Measurements from ENCODE around the gene CEP89.
"Not testable (repeated sequence)": the region's sequence is repeated elsewhere in the genome, so short reads cannot be mapped to it uniquely, and the experiment has no call there.

The CEP89 gene

GRCh38 chr19:32890841-32891240 is 80.9 kb downstream of the CEP89 start:
- DNase-seq (ENCODE audit: low spot score): no peak

GRCh38 chr19:32890326-32890725 is 81.4 kb downstream of the CEP89 start:
- DNase-seq (ENCODE audit: low spot score): no peak

GRCh38 chr19:32889137-32889934 is 82.4 kb downstream of the CEP89 start:
- DNase-seq (ENCODE audit: low spot score): no peak

GRCh38 chr19:32887572-32888215 is 84.1 kb downstream of the CEP89 start:
- no peak for DNase-seq (ENCODE audit: low spot score)

GRCh38 chr19:32886241-32886640 is 85.5 kb downstream of the CEP89 start:
- no peak for DNase-seq (ENCODE audit: low spot score)

- not testable (repeated sequence) for DNase-seq (ENCODE audit: low spot score)
Observed at GRCh38 chr19:32885255-32885654, 86.5 kb downstream of the CEP89 start.

GRCh38 chr19:32881766-32882165 is 90.0 kb downstream of the CEP89 start:
- DNase-seq (ENCODE audit: low spot score): no peak

GRCh38 chr19:32880622-32881021 is 91.1 kb downstream of the CEP89 start:
- no peak for DNase-seq (ENCODE audit: low spot score)

- no peak for DNase-seq (ENCODE audit: low spot score)
Observed at GRCh38 chr19:32879741-32880140, 92.0 kb downstream of the CEP89 start.

GRCh38 chr19:32878988-32879387 is 92.8 kb downstream of the CEP89 start:
- DNase-seq (ENCODE audit: low spot score): no peak

GRCh38 chr19:32877977-32878745 is 93.6 kb downstream of the CEP89 start:
- DNase-seq (ENCODE audit: low spot score): no peak

GRCh38 chr19:32877323-32877912 is 94.3 kb downstream of the CEP89 start:
- no peak for DNase-seq (ENCODE audit: low spot score)

DNA sequence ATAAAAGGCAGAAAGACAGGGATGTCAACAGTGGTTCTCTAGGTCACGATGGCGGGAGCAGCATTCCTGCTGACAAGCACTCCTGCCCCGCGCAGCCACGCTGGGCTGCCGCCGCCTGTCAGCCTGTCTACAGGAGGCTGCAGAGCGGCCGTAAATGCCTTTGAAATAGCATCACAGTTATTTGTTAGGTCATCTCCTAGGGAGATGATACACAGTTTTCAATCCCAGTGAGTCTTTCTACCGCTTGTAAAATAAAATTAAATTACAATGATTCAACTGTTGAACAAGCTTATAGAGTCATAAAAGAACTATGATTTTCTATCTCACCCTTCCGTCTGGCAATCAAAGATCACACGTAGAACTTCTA is 94.9 kb downstream of the CEP89 start:
- DNase-seq (ENCODE audit: low spot score): no peak

- no peak for DNase-seq (ENCODE audit: low spot score)
Observed at GRCh38 chr19:32876236-32876918, 95.4 kb downstream of the CEP89 start.

GRCh38 chr19:32875428-32875827 is 96.3 kb downstream of the CEP89 start:
- no peak for DNase-seq (ENCODE audit: low spot score)

- no peak for DNase-seq (ENCODE audit: low spot score)
Observed at GRCh38 chr19:32874605-32875004, 97.2 kb downstream of the CEP89 start.

DNA sequence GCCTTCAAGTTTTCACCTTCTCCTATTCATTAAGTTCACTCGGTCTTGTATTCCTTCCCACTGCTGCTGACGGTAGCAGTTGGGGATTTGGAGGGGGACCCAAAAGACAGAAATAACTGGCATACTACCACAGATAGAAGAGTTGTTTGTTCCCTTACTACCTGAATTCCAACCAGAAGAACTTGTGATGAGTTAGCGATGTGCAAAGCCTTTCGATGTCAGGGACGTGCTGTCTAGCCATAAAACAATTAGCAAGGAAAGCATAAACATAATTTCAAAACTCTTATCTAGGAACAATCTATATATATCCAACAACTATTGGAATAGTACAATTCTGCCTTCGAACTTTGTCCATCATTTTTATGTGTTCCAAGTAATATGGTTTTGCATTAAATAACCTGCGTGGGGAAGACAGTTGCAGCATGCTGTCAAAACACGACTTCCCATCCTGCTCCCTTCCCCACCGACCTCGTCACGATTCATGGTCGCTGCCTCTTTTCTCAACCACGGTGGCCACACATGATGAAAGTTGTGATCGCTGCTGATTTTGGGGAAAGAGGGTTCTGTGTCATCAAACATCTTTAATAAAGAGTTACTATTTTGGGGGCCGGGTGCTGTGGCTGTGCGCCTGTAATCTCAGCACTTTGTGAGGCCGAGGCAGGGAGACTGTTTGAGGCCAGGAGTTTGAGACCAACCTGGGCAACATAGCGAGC is 98.4 kb downstream of the CEP89 start:
- DNase-seq (ENCODE audit: low spot score): no peak

GRCh38 chr19:32872391-32872790 is 99.4 kb downstream of the CEP89 start:
- DNase-seq (ENCODE audit: low spot score): no peak

DNA sequence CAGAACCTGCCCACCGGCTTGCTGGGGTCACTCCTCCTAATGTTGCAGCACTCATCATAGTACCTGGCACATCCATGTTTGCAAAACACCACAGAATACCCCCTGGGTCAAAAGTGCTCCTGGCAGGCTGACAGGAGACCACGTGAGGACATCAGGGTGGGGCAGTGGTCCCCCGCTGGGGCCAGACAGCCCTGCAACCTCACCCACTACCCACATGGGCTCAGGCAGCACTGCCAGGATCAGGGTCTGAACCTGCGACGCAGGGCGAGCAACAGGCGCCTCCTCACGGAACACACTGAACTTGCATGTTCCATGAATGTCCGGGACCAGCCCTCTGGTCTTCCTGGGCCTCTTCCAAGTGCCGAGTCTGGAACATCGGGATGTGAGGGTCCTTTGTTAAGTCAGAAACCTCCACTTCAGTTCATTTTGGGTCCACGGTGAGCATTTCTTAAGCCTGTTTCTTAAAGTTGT is 100.7 kb downstream of the CEP89 start:
- DNase-seq (ENCODE audit: low spot score): no peak

DNA sequence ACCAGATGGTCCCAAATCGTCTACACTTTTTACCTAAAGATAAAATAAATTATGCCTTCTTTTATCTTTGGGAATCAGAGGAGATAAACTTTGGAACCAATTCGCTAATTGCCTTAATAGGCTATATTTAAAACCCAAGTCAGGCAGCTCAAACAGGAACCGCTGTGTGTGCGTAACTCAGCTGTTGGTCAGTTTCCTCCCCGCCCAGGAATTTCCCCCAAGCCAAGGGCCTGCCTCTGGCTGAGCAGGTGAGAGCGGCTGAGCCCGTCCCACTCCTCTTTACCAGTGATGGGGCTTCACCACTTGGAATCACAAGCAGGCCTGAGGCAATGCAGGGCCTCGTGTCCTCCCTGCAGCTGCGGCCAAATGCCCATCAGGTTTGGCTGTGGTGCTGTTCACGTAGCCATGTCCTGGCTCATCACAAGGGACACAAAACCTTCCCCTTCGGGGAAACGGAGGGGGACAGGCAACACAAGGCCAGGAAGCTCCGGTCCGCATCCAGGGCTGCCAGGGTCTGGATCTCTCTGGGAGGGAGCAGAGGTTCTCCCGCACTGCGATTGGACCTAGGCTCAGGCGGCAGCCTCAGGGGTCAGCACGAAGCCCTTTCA is 101.7 kb downstream of the CEP89 start:
- no peak for DNase-seq (ENCODE audit: low spot score)

Data from AG08395 (cell line).